ENCODE results near the gene GPI. TPM values are rescaled to one million over a fixed set of nuclear protein-coding genes. Genes with fewer than 3 reads are reported as not detected.

The GPI gene
- total RNA-seq, 1 donor from 2014 or later: 136 TPM

GRCh38 chr19:34418300-34418699, 53.3 kb downstream of the GPI start:
- Histone ChIP-seq H3K4me1 (no peaks in the 10 kb centered on the region), H3K36me3 (peaks cover 48% of the 10 kb centered on the region), H3K9me3 (no peaks in the 10 kb centered on the region), H3K27me3 (ENCODE audit: low read depth) (no peaks in the 10 kb centered on the region), H3K27ac (no peak overlapping the region), H3K4me3 (no peak overlapping the region)
- TF ChIP-seq CTCF (IDR thresholded peaks at IDR 0.05): no peak
- intact Hi-C loops (cut with DNase I): no loop called here
- ATAC-seq (no peak), DNase-seq (no peak)

GRCh38 chr19:34426096-34426661, 61.2 kb downstream of the GPI start:
- intact Hi-C loops (cut with DNase I): no loop called here
- Histone ChIP-seq H3K4me3 (no peak overlapping the region), H3K27me3 (ENCODE audit: low read depth) (no peaks in the 10 kb centered on the region), H3K36me3 (peaks cover 18% of the 10 kb centered on the region), H3K27ac (no peak overlapping the region), H3K9me3 (no peaks in the 10 kb centered on the region), H3K4me1 (peaks cover 30% of the 10 kb centered on the region)
- no peak for TF ChIP-seq CTCF (IDR thresholded peaks at IDR 0.05)
- DNase-seq: no peak
- no peak for ATAC-seq

GRCh38 chr19:34428549-34429285, 63.7 kb downstream of the GPI start:
- intact Hi-C loops (cut with DNase I): no loop called here
- no peaks in the 10 kb centered on the region for H3K27me3 ChIP-seq (ENCODE audit: low read depth)
- peak; percentile 59 for DNase-seq

GRCh38 chr19:34429553-34429952, 64.6 kb downstream of the GPI start:
- ATAC-seq (no peak), DNase-seq (no peak)
- Histone ChIP-seq H3K4me1 (peaks cover 41% of the 10 kb centered on the region), H3K27me3 (ENCODE audit: low read depth) (no peaks in the 10 kb centered on the region), H3K36me3 (peaks cover 22% of the 10 kb centered on the region), H3K27ac (peak overlapping the region; percentile 84), H3K4me3 (peak overlapping the region; percentile 77), H3K9me3 (no peaks in the 10 kb centered on the region)
- intact Hi-C loops (cut with DNase I): no loop called here
- TF ChIP-seq CTCF (IDR thresholded peaks at IDR 0.05): no peak

More at GRCh38 chr19:34428549-34429285, 63.7 kb downstream of the GPI start:
- peak; percentile 85 to 90 for ATAC-seq
- no peaks in the 10 kb centered on the region for H3K9me3 ChIP-seq
- peak overlapping the region; percentile 84 for H3K27ac ChIP-seq
- peaks cover 41% of the 10 kb centered on the region for H3K4me1 ChIP-seq
- peak overlapping the region; percentile 77 for H3K4me3 ChIP-seq
- peaks cover 17% of the 10 kb centered on the region for H3K36me3 ChIP-seq
- TF ChIP-seq CTCF (IDR thresholded peaks at IDR 0.05): no peak

- peaks cover 36% of the 10 kb centered on the region for H3K36me3 ChIP-seq
- H3K4me3 ChIP-seq: peak overlapping the region; percentile 77
- peak; percentile 62 for TF ChIP-seq CTCF (IDR thresholded peaks at IDR 0.05)
- H3K27me3 ChIP-seq (ENCODE audit: low read depth): no peaks in the 10 kb centered on the region
- ATAC-seq (no peak), DNase-seq (no peak)
- intact Hi-C loops (cut with DNase I): no loop called here
- no peaks in the 10 kb centered on the region for H3K9me3 ChIP-seq
- no peak overlapping the region for H3K27ac ChIP-seq
- H3K4me1 ChIP-seq: peaks cover 41% of the 10 kb centered on the region
Observed at GRCh38 chr19:34430738-34431625, 66.0 kb downstream of the GPI start.
